IMR-90 (cell line): ENCODE data around the gene NPEPL1. TPM values are rescaled to one million over a fixed set of nuclear protein-coding genes. Genes with fewer than 3 reads are reported as not detected.

Experiments used
- ATAC-seq: fragments of 200-7000 bp; cut with Tn5 transposase; 2 replicates; pipeline ENCODE4 v1.9.1; 2020; ENCODE audit warnings: low read depth, mild to moderate bottlenecking, moderate library complexity
- BruUV-seq: library from RNA; stranded (reverse); fragments of 400-500 nt; replicated peaks from 2 replicates; lab custom pipeline; 2021; lab: Mats Ljungman, UMichigan
- CTCF ChIA-PET: fragments of 300-600 bp; formaldehyde crosslinking; extraction: SDS; loops from one replicate; lab custom pipeline; 2021; ENCODE audit warnings: antibody characterized with exemption; lab: Yijun Ruan, JAX
- POLR2A ChIA-PET: fragments of 300-600 bp; sonication (Branson Sonifier 250); formaldehyde crosslinking; loops from one replicate; lab custom pipeline; 2022; ENCODE audit warnings: antibody characterized with exemption; ENCODE audit not compliant: unreplicated experiment; lab: Charles Lee
- DNase-seq: peaks from one replicate; pipeline ENCODE4 v3.0.0; 2013
- H2AFZ ChIP-seq: replicated peaks from 2 replicates; pipeline ENCODE3; 2013; ENCODE audit warnings: low read length, mild to moderate bottlenecking; ENCODE audit not compliant: poor library complexity
- H2AK5ac ChIP-seq: 2 replicates; pipeline ENCODE4 v1.6.1; 2013; ENCODE audit warnings: low read depth, low read length, inconsistent platforms
- H2AK9ac ChIP-seq: replicated peaks from 2 replicates; pipeline ENCODE3; 2013; ENCODE audit warnings: mild to moderate bottlenecking, low read depth, low read length, moderate library complexity; ENCODE audit not compliant: poor library complexity
- H2BK120ac ChIP-seq: 2 replicates; pipeline ENCODE4 v1.6.1; 2013; ENCODE audit warnings: low read depth, low read length, inconsistent platforms
- H2BK15ac ChIP-seq: 3 replicates; pipeline ENCODE4 v1.6.1; 2013; ENCODE audit warnings: low read depth, low read length, inconsistent platforms
- H2BK20ac ChIP-seq: 2 replicates; pipeline ENCODE4 v1.6.1; 2013; ENCODE audit warnings: low read depth, mild to moderate bottlenecking, inconsistent platforms, low read length, moderate library complexity
- H2BK5ac ChIP-seq: 2 replicates; pipeline ENCODE4 v1.6.1; 2013; ENCODE audit warnings: mild to moderate bottlenecking, low read depth, low read length, inconsistent platforms; ENCODE audit not compliant: poor library complexity, severe bottlenecking
- H3K14ac ChIP-seq: replicated peaks from 2 replicates; pipeline ENCODE4 v1.6.1; 2013; ENCODE audit warnings: low read depth, low read length, inconsistent platforms
- H3K18ac ChIP-seq: 2 replicates; pipeline ENCODE4 v1.6.1; 2013; ENCODE audit warnings: low read depth, low read length, control low read depth
- H3K23ac ChIP-seq: 2 replicates; pipeline ENCODE4 v1.6.1; 2013; ENCODE audit warnings: low read depth, low read length, inconsistent platforms
- H3K27ac ChIP-seq: 2 replicates; pipeline ENCODE4 v1.5.1; 2013; ENCODE audit warnings: mild to moderate bottlenecking, control low read depth, low read length; ENCODE audit not compliant: insufficient read depth
- H3K27me3 ChIP-seq: 2 replicates; pipeline ENCODE4 v1.6.1; 2013; ENCODE audit warnings: low read length; ENCODE audit not compliant: control insufficient read depth, insufficient read depth
- H3K36me3 ChIP-seq: 2 replicates; pipeline ENCODE4 v1.6.1; 2013; ENCODE audit warnings: low read length, mixed read lengths; ENCODE audit not compliant: control insufficient read depth, insufficient read depth
- H3K4ac ChIP-seq: 2 replicates; pipeline ENCODE4 v1.6.1; 2013; ENCODE audit warnings: low read depth, low read length, inconsistent platforms
- H3K4me1 ChIP-seq: 2 replicates; pipeline ENCODE4 v1.6.1; 2013; ENCODE audit warnings: low read length, mixed read lengths; ENCODE audit not compliant: control insufficient read depth, insufficient read depth
- H3K4me2 ChIP-seq: 2 replicates; pipeline ENCODE4 v1.6.1; 2013; ENCODE audit warnings: low read depth, mild to moderate bottlenecking, control low read depth, low read length, moderate library complexity
- H3K4me3 ChIP-seq: 2 replicates; pipeline ENCODE4 v1.5.1; 2013; ENCODE audit warnings: low read depth, mild to moderate bottlenecking, control low read depth, low read length, moderate library complexity; ENCODE audit not compliant: insufficient read depth
- H3K56ac ChIP-seq: 2 replicates; pipeline ENCODE4 v1.6.1; 2013; ENCODE audit warnings: low read length, inconsistent platforms; ENCODE audit not compliant: insufficient read depth; ENCODE audit errors: extremely low read depth
- H3K79me1 ChIP-seq, 2 experiments: 2 replicates each; pipeline ENCODE4 v1.6.1; 2013; ENCODE audit warnings: low read length in 2 of 2, inconsistent platforms in 1 of 2, low read depth in 1 of 2
- H3K9ac ChIP-seq: 2 replicates; pipeline ENCODE4 v1.6.1; 2013; ENCODE audit warnings: low read depth, low read length, control low read depth
- H3K9me1 ChIP-seq: 2 replicates; pipeline ENCODE4 v1.6.1; 2013; ENCODE audit warnings: low read length, inconsistent platforms; ENCODE audit not compliant: insufficient read depth
- H3K9me3 ChIP-seq: 2 replicates; pipeline ENCODE4 v1.6.1; 2013; ENCODE audit warnings: low read length; ENCODE audit not compliant: control insufficient read depth, insufficient read depth
- H4K20me1 ChIP-seq: 2 replicates; pipeline ENCODE4 v1.6.1; 2013; ENCODE audit warnings: low read length, inconsistent platforms; ENCODE audit not compliant: insufficient read depth
- H4K5ac ChIP-seq: 2 replicates; pipeline ENCODE4 v1.6.1; 2013; ENCODE audit warnings: mild to moderate bottlenecking, low read depth, low read length, control low read depth
- H4K8ac ChIP-seq, 2 experiments: 2 replicates each; pipeline ENCODE4 v1.6.1; 2013; ENCODE audit warnings: low read depth in 2 of 2, low read length in 2 of 2, control low read depth in 1 of 2, inconsistent platforms in 1 of 2
- H4K91ac ChIP-seq: 2 replicates; pipeline ENCODE4 v1.6.1; 2013; ENCODE audit warnings: low read depth, low read length, inconsistent platforms; ENCODE audit not compliant: insufficient read depth
- BHLHE40 ChIP-seq: fragments of 150-350 bp; IDR thresholded peaks from 2 replicates; pipeline ENCODE4 v1.6.1; 2016; ENCODE audit warnings: mild to moderate bottlenecking, low read depth, low read length
- CHD1 ChIP-seq: IDR thresholded peaks from 2 replicates; pipeline ENCODE4 v1.6.1; 2012; ENCODE audit warnings: low read depth, low read length, improper control_type of control experiment
- NFE2L2 ChIP-seq: fragments of 150-350 bp; IDR thresholded peaks from 2 replicates; pipeline ENCODE4 v1.6.1; 2016; ENCODE audit warnings: low read depth, mild to moderate bottlenecking, low read length
- RCOR1 ChIP-seq: IDR thresholded peaks from 2 replicates; pipeline ENCODE4 v1.6.1; 2012; ENCODE audit warnings: mild to moderate bottlenecking, low read length, improper control_type of control experiment; ENCODE audit not compliant: insufficient replicate concordance
- USF2 ChIP-seq: fragments of 150-350 bp; IDR thresholded peaks from 2 replicates; pipeline ENCODE4 v1.6.1; 2017; ENCODE audit warnings: mild to moderate bottlenecking, antibody characterized with exemption, low read length, low read depth
- WGBS, 2 experiments: methylation state at CpG; one replicate each; pipeline versions ENCODE4 v1.1.5 to v1.1.7; 2013; ENCODE audit warnings: missing lambda C conversion rate in 2 of 2; ENCODE audit not compliant: insufficient read length in 1 of 2; ENCODE audit errors: extremely low coverage in 2 of 2; 5-methylcytosine and 5-hydroxymethylcytosine counted together
- dilution Hi-C: fragments of 300-500 bp; cut with HindIII; formaldehyde crosslinking; loops from one replicate; pipeline ENCODE4 v1.14.3; 2018; ENCODE audit warnings: low sequenced_read_pairs; ENCODE audit not compliant: unreplicated experiment
- in situ Hi-C: fragments of 300-500 bp; cut with MboI; formaldehyde crosslinking; loops from 3 replicates; pipeline ENCODE4 v1.14.3; 2019; ENCODE audit warnings: low sequenced_read_pairs, inconsistent platforms, mixed read lengths
- intact Hi-C: fragments of 100-400 bp; cut with micrococcal nuclease; formaldehyde crosslinking; loops from 2 replicates; pipeline ENCODE4 v1.10.0; 2022
- polyA plus RNA-seq, 3 experiments: library from polyadenylated mRNA; depleted of rRNA; stranded (reverse); fragments of >200 nt; gene quantifications; 2 replicates each; pipeline ENCODE4 v1.2.3, GENCODE V29; 2012; ENCODE audit warnings: low replicate concordance in 1 of 3
- total RNA-seq: library from RNA; depleted of rRNA; stranded (reverse); fragments of >200 nt; gene quantifications from 2 replicates; pipeline ENCODE4 v1.2.3, GENCODE V29; 2012

Gene NPEPL1
- total and polyA plus RNA-seq, 2 of the 4 experiments (the other 2 are of a cell fraction), result 6.3 to 10.4 TPM

GRCh38 chr20:58737198-58737597, 44.6 kb downstream of the NPEPL1 start:
- no peak overlapping the region for H3K56ac ChIP-seq
- H3K4ac ChIP-seq, result no peak overlapping the region
- ChIA-PET CTCF (no interaction called here), POLR2A (no interaction called here)
- H4K20me1 ChIP-seq, result no peaks in the 10 kb centered on the region
- WGBS, 2 experiments, result no CpG with 5 or more reads among the region's 1 CpG
- dilution Hi-C loops, result no loop called here
- no peaks in the 10 kb centered on the region for H3K9me1 ChIP-seq
- no peak overlapping the region for H3K9ac ChIP-seq
- H2AFZ ChIP-seq, result no peak overlapping the region
- no peaks in the 10 kb centered on the region for H3K4me1 ChIP-seq
- no peak overlapping the region for H4K91ac ChIP-seq
- no peak overlapping the region for H2AK5ac ChIP-seq
- H2BK120ac ChIP-seq, result no peak overlapping the region
- peaks cover 19% of the 10 kb centered on the region for H3K27me3 ChIP-seq
- no peak for TF ChIP-seq RCOR1
- TF ChIP-seq BHLHE40, result no peak
- TF ChIP-seq CHD1, result no peak
- no peak for TF ChIP-seq NFE2L2
- no peak for TF ChIP-seq USF2
- H3K79me1 ChIP-seq, result no peaks in the 10 kb centered on the region
- H2AK9ac ChIP-seq, result no peak overlapping the region
- no peak overlapping the region for H3K18ac ChIP-seq
- H2BK15ac ChIP-seq, result no peak overlapping the region
- no peak for ATAC-seq
- no TSS peak for BruUV-seq
- H4K5ac ChIP-seq, result no peak overlapping the region
- H3K27ac ChIP-seq, result no peak overlapping the region
- intact Hi-C loops, result no loop called here
- no peak overlapping the region for H3K4me2 ChIP-seq
- H3K9me3 ChIP-seq, result no peaks in the 10 kb centered on the region
- no peak overlapping the region for H3K4me3 ChIP-seq
- no peak overlapping the region for H4K8ac ChIP-seq
- no peak overlapping the region for H3K23ac ChIP-seq
- no peak overlapping the region for H2BK20ac ChIP-seq
- no peak overlapping the region for H3K14ac ChIP-seq
- in situ Hi-C loops, result no loop called here
- H3K36me3 ChIP-seq, result no peaks in the 10 kb centered on the region
- DNase-seq, result no peak
- H2BK5ac ChIP-seq, result no peak overlapping the region
